ENCODE results near the gene MKI67.
"Not testable (repeated sequence)": the region's sequence is repeated elsewhere in the genome, so short reads cannot be mapped to it uniquely, and the experiment has no call there.

Gene MKI67

DNA sequence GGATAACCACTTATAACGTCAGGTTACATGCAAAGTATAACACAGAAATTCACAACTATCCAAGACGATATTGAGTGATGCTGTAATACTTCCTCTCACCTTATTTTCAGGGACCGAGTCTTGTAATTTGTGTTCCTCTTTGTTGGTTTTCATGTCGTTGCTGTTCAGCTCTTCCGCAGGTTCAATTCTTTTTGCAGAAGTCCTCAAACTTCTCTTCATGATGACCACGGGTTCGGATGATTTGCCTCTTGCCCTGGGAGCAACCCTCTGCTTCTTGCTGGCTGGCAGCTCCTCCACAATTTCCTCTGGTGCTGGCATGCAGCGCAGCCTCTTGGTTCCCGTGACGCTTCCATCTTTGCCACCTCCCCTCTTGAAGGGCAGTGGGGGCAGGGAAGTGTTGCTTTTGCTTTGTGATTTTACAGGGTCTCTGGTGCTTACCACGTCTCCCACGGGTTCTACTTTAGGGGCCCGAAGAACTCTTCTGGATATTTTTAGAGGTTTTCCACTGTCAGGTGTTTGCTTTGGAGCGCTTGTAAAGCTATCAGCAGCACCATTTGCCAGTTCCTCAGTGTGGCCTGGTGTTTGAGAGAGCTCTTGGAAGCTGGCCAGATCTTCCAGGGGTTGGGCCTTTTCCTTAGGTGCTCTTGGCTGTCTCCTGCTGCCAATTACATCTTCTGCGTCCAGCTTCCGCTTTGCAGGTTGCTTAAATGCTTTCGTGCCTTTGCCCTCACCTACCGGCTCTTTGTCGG is 23.6 kb downstream of the MKI67 start:
- no peak for FAIRE-seq

DNA sequence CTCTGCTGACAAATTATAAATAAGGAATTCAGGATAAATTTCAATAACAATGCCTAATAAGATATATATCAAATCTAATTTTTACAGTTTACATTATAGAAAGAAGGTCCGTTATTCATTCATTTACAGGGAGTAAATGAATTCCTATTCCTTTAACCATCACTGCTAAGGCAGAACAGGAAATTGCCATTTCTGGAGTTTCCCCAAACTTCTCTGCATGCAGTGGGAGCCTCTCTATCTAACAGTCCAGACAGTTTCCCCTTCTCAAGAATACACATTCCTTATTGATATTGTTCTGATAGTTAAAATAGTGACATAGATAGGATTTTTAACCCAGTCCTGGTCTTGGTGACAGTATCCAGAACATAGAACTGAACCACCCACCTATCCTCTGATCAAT is 24.3 kb downstream of the MKI67 start:
- no peak for FAIRE-seq

DNA sequence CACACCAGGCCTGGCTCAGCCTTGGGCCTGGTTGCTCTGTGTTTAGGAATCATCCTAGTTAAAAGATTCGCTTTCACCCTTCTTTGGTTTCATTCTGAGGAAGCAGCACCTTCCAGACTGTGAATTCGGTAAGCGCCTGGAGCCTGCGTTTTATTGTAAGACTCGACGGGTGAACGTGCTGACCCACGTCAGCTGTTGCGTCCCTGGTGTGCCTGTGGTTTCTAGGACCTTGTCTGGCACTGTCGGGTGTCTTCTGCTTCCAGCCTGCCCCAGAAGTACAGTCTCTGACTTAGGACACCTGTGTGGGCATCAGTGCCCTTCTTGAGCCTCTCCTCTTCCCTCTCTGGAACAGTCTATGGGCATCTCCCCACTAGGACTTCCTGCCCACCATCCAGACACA is 26.3 kb downstream of the MKI67 start:
- no peak for FAIRE-seq

GRCh38 chr10:128098631-128099030 is 27.6 kb downstream of the MKI67 start:
- FAIRE-seq: no peak

GRCh38 chr10:128097783-128098182 is 28.4 kb downstream of the MKI67 start:
- FAIRE-seq: no peak

DNA sequence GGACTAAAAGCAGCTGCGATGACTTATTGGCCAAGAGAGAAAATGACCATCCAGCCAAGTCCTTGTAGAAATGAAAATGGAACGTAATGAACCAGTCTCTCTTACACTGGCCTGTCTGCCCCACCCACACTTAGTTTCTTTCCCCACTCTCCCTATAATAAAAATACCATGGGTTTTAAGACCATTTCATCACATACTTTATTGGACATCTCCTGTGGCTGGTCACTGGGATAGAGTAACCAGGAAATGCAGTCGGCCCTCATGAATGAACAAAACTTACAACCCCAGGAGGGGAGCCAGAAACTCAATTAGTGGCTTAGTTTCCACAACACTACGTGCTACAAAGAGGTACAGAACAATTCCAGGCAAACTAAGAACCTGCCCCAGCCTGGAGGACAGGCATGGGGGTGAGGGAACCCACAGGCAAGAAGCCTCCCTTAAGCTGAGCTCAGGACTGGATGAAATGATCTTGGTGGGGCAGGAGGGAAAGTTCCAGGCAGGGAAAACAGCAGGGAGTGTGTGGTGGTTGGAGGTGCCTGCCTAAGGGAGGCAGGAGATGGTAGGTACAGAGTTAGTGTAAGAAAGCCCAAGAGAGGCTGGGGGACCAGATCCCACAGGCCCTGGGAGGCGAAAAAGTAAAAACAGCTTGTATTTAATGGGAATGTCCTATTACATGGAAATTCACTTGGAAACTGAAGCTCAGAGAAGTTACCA is 29.6 kb downstream of the MKI67 start:
- no peak for FAIRE-seq

- FAIRE-seq: no peak
Measured at GRCh38 chr10:128095753-128096469, 30.3 kb downstream of the MKI67 start.

DNA sequence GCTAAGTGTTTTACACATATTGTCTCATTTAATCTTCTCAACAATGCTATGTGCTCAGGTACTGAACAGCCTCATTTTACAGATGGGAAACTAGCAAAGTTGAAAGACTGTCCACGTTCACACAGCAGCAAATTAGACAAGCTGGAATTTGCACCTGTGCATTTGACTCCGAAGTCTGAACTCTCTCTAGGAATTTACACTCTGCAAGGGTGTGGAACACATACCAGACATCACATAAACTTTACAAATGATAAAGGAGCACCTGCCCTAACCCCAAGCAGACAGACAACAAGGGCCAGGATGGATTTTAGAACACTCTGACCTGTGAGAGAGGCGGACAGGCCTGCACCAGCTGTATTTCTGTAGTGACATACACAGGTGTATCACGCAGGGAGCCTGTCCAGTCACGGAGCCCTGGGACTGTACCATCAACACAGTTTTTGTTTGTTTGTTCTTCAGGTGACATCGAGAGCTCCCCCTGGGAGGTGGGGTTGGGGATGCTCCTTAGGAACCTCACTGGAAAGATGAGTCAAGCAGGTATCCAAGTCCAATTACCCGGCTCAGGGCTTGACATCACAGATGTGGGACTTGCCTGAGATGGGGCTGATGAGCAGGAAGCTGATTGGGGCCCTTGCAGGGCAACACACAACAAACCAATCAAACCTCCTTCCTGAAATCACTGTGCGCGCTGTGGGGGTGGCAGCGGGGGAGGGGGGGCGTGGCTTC is 31.0 kb downstream of the MKI67 start:
- FAIRE-seq: no peak

- FAIRE-seq: not testable (repeated sequence)
Measured at GRCh38 chr10:128094596-128094995, 31.6 kb downstream of the MKI67 start.

DNA sequence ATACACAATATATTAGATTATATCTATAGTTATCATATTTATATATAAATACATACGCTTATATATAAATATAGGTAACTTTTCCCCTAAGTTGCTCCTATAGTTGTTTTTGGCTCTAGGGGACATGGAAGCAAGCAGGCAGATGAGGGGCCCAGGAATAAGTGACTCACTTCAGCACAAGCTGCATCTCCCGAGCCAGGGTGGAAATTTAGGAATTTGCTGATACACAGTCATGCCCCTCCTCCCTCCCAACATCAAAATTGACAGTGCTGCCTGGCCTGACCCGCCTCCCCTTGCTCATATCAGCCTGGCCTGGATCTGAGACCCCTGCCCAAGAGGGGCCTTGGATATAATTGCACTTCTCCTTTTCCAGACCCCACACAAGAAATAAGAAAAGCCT is 33.8 kb downstream of the MKI67 start:
- FAIRE-seq: no peak

DNA sequence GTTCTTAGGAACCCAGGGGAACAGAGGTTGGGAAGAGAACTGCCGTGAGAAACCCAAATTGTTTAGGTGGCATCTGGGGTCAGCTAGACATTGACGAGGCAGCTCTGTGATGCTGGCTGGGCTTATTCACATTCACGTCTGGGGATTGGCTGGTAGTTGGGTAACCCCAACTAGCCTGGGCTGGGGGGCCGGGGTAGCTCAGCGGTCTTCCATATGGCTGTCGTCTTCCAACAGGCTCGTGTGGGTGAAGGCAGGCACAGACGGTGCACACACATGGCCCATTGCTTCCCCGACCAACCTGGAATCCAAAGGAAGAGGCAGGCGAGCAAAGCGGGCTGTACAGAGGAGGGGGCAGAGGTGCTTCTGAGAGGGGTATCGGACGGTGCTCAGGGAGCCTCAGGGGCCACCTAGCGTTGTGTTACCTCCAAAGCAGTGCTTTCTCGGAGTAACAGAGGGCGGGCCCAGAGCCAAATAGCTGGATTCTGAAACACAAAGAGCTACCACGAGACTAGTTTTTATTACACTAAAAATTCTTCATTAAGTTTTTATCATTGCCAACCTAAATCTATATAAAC is 34.5 kb downstream of the MKI67 start:
- FAIRE-seq: no peak

DNA sequence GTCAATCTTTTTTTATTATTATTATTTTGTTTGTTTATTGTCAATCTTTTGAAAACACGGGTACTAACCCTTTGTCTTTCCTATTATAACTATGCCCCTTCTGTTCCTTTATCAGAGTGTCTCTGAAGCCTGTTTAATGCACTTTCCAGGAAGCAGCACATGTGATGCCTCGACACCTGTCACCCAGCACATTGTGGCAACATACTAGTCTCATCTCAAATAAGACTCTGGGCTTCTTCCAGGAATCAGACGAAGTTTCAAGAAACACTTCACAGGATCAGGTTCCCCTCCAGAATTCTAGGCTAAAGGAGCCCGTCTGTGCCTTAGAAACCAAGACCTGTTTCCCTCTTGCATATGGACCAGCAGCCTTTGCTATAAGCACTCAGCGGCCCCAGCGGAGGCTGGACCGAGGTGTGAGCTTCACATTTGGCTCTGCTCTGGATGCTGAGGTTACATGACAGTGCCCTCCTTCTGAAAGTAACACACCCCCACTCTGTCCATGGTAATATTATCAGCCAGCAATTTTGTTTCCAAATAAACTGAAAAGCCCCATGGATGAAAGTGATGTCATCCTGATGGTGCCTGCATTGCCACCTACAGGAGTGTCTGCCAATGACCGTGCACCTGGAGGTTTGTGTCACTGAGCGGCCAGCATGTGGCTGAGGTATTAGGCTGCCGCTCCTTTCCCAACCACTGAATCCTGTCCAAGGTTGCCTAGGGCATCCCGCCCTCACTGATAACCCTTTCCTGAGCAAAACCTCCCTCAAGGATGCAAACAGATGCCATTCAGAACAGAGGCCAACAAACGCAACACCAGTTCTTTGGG is 38.1 kb downstream of the MKI67 start:
- no peak for FAIRE-seq

- FAIRE-seq: no peak
Measured at GRCh38 chr10:128087146-128087883, 38.9 kb downstream of the MKI67 start.

DNA sequence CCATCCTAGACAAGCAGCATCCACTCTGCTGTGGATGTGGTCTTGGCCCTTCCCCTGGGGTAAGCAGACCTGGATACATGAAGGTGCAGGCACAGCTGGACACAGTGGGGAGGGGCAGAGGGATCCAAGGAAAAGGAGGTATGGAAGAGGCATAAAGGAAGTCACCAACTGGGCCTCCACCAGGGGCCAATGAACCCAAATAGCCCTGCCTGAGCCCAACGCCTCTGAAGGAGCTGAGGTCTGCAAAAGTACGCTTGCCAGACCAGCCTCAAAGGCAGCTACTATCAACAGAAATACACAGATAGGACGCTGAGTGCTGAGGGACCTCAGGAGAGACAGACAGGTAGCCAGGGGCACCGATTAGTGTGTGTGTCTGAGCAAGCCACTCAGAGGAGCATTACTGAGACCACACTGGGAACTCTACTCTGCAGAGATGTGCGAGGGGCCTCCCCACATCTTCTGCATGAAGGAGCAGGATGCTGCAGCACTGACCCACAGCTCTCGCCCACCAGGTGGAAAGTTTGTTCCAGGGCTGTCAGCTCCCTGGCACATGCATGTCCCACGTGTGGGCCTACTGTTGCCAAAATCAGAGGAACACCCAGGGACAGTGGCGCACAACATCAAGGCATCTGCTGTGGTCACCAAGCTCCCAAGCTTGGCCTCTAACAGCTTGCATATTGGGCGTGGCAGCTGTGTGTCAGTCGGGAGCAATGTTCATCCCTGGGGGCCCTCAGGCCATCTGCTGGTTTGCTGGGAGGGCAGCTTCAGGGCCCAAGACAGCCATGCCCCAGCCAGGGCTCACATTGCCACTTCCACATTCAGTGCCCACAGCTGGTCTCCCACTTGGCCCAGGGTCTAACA is 40.0 kb downstream of the MKI67 start:
- no peak for FAIRE-seq

DNA sequence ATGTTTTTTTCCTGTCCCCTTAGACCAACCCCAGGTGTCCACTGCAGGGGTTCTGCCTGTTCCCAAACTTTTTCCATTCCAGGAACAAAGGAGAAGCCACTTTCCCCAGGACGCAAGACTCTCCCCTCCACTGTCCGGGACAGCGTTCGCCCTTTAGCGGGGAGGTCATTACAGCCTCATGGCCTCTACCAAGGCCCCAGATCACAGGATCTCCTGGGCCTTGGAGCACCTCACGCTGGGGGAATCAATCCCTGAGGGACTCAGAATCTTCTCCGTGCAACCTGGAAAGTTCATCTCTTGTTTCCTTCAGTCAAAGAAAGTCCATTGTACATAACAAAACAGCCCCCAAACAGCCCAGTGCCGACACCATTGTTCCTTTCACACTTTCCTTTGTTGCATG is 41.2 kb downstream of the MKI67 start:
- FAIRE-seq: no peak

DNA sequence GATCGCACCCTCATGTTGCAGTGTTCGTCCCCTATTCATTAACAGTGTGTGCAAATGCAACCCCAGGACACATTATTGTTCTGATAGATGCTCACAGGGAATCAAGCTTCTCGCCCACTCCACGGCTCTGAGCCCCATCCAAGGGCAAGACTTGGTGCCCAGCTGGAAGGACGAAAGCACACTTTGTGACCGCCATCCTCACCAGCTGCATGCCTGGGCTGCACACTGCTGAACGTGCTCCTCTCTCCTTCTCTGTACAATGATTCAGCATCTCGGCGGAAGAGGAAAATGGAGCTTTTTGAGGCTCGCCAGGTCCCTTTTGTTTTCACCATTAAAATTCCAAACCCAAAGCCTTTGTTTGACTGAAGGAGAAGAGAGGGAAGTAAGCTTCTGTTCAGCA is 41.9 kb downstream of the MKI67 start:
- FAIRE-seq: no peak

DNA sequence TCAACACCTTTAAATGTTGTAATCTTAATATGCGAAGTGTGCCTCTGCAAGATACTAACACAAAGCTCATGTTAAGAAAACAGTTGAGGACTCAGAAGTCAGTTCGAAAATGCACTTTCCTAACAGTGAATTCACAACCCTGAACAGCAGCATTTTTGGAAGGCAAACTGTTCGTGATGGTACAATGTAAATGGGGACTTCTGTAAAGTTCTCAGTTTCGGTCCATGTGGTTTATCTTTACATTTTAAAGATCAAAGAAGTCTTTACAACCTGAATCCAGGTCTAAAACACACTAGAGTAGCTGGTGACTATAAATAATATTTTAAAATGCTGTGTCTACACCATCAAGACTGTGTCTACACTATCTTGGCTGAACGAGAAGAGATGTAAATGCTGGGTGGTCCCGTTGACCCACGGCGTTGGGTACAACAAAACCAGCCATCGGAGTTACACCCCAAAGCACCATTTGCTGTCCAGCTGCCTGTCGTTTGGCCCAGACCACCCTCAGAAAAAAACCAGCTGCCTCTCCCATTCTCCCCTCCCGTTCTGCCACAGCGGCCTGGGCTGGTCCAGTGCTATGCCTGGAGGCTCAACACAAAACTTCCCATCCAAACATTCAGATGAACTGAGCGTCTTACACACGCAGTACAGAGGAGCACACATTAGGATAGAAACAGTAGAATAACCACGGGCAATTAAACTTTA is 42.9 kb downstream of the MKI67 start:
- FAIRE-seq: no peak

- no peak for FAIRE-seq
Measured at GRCh38 chr10:128081720-128082119, 44.5 kb downstream of the MKI67 start.

DNA sequence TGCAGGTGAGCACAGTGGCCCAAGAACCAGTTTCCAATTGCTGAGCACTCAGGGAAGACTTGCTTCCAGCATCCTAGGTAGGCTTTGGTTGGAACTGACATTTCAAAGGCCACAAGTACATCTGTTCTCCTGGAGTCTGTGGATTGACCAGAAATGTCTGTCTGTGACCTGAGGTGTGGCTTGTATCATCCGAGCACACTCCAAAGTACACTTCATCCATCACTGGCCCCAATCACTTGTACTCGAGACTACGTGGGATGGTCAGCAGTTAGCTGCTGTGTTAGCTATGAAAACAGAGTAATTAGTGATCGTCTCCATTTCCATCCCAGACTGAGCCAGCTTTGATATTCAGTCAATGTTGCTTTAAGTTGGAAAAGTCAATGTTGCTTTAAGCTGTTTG is 45.0 kb downstream of the MKI67 start:
- FAIRE-seq: no peak

DNA sequence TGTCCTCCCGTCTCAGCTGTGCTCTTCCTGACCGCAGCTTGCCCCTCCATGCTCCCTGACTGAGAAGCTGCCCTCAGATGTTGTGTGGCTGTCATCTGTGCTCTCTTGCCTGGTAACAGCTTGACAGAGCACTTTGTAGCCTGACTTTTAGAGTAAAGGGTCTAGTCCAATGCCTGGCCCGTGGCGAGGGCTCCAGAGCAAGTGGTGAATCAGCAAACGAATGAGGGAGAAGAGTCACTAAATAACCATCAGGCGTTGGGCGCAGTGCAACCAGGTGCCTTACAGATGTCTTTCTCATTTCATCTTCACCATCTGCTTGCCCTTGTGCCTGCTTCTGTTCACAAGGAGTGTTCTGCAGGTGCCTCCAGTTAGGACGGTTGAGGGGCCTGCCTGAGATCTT is 45.6 kb downstream of the MKI67 start:
- FAIRE-seq: no peak
